ENCODE measurements around the gene PNKP. TPM values are rescaled to one million over a fixed set of nuclear protein-coding genes. Genes with fewer than 3 reads are reported as not detected.

PNKP gene
- total RNA-seq, 1 experiment from 2014 or later: 130 TPM

- Histone ChIP-seq H3K27me3 (replicated peaks; ENCODE audit: control insufficient read depth, insufficient read depth, low read length) (no peaks in the 10 kb centered on the region), H3K9me3 (no peaks in the 10 kb centered on the region), H3K36me3 (ENCODE audit: control insufficient read depth, insufficient read depth, low read length) (peaks cover 2% of the 10 kb centered on the region), H3K4me3 (ENCODE audit: low read depth, low read length) (no peak overlapping the region), H3K4me1 (no peaks in the 10 kb centered on the region)
- no peak for DNase-seq
- POLR2A ChIA-PET: no interaction called here
- no peak for TF ChIP-seq CTCF (IDR thresholded peaks at IDR 0.05; ENCODE audit: insufficient read depth in 1 of 2, low read depth in 1 of 2, low read length in 1 of 2, severe bottlenecking in 1 of 2, unreplicated experiment in 1 of 2)
- H3K27ac Mint-ChIP-seq (ENCODE audit: unreplicated experiment): no peak overlapping the region
- BruUV-seq (replicated peaks): no TSS peak
- H3K27me3 Mint-ChIP-seq (ENCODE audit: insufficient read depth, unreplicated experiment): no peaks in the 10 kb centered on the region
- no peak overlapping the region for H3K4me3 Mint-ChIP-seq (ENCODE audit: unreplicated experiment)
- peaks cover 43% of the 10 kb centered on the region for H3K36me3 Mint-ChIP-seq (ENCODE audit: insufficient read depth, unreplicated experiment)
- CTCF ChIA-PET: no interaction called here
- H3K4me1 Mint-ChIP-seq (ENCODE audit: low read depth, unreplicated experiment): no peaks in the 10 kb centered on the region
- intact Hi-C loops (cut with micrococcal nuclease; ENCODE audit: unreplicated experiment): no loop called here
- H3K9me3 Mint-ChIP-seq (ENCODE audit: unreplicated experiment): no peaks in the 10 kb centered on the region
Measured at GRCh38 chr19:49832556-49832955, 34.8 kb downstream of the PNKP start.

- H3K4me3 Mint-ChIP-seq (ENCODE audit: unreplicated experiment): no peak overlapping the region
- no peaks in the 10 kb centered on the region for H3K27me3 ChIP-seq (replicated peaks; ENCODE audit: control insufficient read depth, insufficient read depth, low read length)
- no peak overlapping the region for H3K4me3 ChIP-seq (ENCODE audit: low read depth, low read length)
- no peaks in the 10 kb centered on the region for H3K9me3 Mint-ChIP-seq (ENCODE audit: unreplicated experiment)
- no peaks in the 10 kb centered on the region for H3K9me3 ChIP-seq
- intact Hi-C loops (cut with micrococcal nuclease; ENCODE audit: unreplicated experiment): no loop called here
- CTCF ChIA-PET: no interaction called here
- peaks cover 2% of the 10 kb centered on the region for H3K36me3 ChIP-seq (ENCODE audit: control insufficient read depth, insufficient read depth, low read length)
- no peaks in the 10 kb centered on the region for H3K27me3 Mint-ChIP-seq (ENCODE audit: insufficient read depth, unreplicated experiment)
- DNase-seq: no peak
- no TSS peak for BruUV-seq (replicated peaks)
- no peaks in the 10 kb centered on the region for H3K4me1 ChIP-seq
- H3K27ac Mint-ChIP-seq (ENCODE audit: unreplicated experiment): no peak overlapping the region
- no peaks in the 10 kb centered on the region for H3K4me1 Mint-ChIP-seq (ENCODE audit: low read depth, unreplicated experiment)
- POLR2A ChIA-PET: no interaction called here
- TF ChIP-seq CTCF (IDR thresholded peaks at IDR 0.05; ENCODE audit: insufficient read depth in 1 of 2, low read depth in 1 of 2, low read length in 1 of 2, severe bottlenecking in 1 of 2, unreplicated experiment in 1 of 2): no peak
- H3K36me3 Mint-ChIP-seq (ENCODE audit: insufficient read depth, unreplicated experiment): peaks cover 36% of the 10 kb centered on the region
Measured at GRCh38 chr19:49831592-49831991, 35.8 kb downstream of the PNKP start.

- H3K36me3 Mint-ChIP-seq (ENCODE audit: insufficient read depth, unreplicated experiment): peaks cover 41% of the 10 kb centered on the region
- H3K4me1 Mint-ChIP-seq (ENCODE audit: low read depth, unreplicated experiment): no peaks in the 10 kb centered on the region
- no peak overlapping the region for H3K4me3 Mint-ChIP-seq (ENCODE audit: unreplicated experiment)
- peaks cover 2% of the 10 kb centered on the region for H3K36me3 ChIP-seq (ENCODE audit: control insufficient read depth, insufficient read depth, low read length)
- ChIA-PET POLR2A (no interaction called here), CTCF (no interaction called here)
- no peaks in the 10 kb centered on the region for H3K4me1 ChIP-seq
- BruUV-seq (replicated peaks): no TSS peak
- intact Hi-C loops (cut with micrococcal nuclease; ENCODE audit: unreplicated experiment): no loop called here
- no peaks in the 10 kb centered on the region for H3K27me3 Mint-ChIP-seq (ENCODE audit: insufficient read depth, unreplicated experiment)
- H3K9me3 Mint-ChIP-seq (ENCODE audit: unreplicated experiment): no peaks in the 10 kb centered on the region
- TF ChIP-seq CTCF (IDR thresholded peaks at IDR 0.05; ENCODE audit: insufficient read depth in 1 of 2, low read depth in 1 of 2, low read length in 1 of 2, severe bottlenecking in 1 of 2, unreplicated experiment in 1 of 2): no peak
- no peak overlapping the region for H3K4me3 ChIP-seq (ENCODE audit: low read depth, low read length)
- no peak for DNase-seq
- H3K27ac Mint-ChIP-seq (ENCODE audit: unreplicated experiment): no peak overlapping the region
- H3K27me3 ChIP-seq (replicated peaks; ENCODE audit: control insufficient read depth, insufficient read depth, low read length): no peaks in the 10 kb centered on the region
- H3K9me3 ChIP-seq: no peaks in the 10 kb centered on the region
Measured at GRCh38 chr19:49830766-49831165, 36.6 kb downstream of the PNKP start.

Measured in Caco-2 (cell line).